Skeletal muscle tissue (tissue), 4 donors: ENCODE measurements around the gene LEMD2. TPM values are rescaled to one million over a fixed set of nuclear protein-coding genes. Genes with fewer than 3 reads are reported as not detected.

ENCODE experiments used
- H3K27ac ChIP-seq: one replicate; pipeline ENCODE4 v1.7.0; 2013; ENCODE audit warnings: mild to moderate bottlenecking, low read depth, low read length, inconsistent platforms
- H3K27me3 ChIP-seq, 3 donors: one replicate each; pipeline ENCODE4 v1.7.0; 2013; ENCODE audit warnings: low read length in 3 of 3; ENCODE audit not compliant: control insufficient read depth in 3 of 3, insufficient read depth in 3 of 3
- H3K36me3 ChIP-seq, 3 donors: one replicate each; pipeline ENCODE4 v1.7.0; 2013; ENCODE audit warnings: low read length in 3 of 3; ENCODE audit not compliant: control insufficient read depth in 3 of 3, insufficient read depth in 3 of 3
- H3K4me1 ChIP-seq, 3 donors: one replicate each; pipeline ENCODE4 v1.7.0; 2013; ENCODE audit warnings: low read length in 3 of 3, mild to moderate bottlenecking in 3 of 3; ENCODE audit not compliant: control insufficient read depth in 3 of 3, insufficient read depth in 3 of 3
- H3K4me3 ChIP-seq, 3 donors: one replicate each; pipeline ENCODE4 v1.7.0; 2013; ENCODE audit warnings: low read length in 3 of 3
- H3K9ac ChIP-seq, 3 donors: one replicate each; pipeline ENCODE4 v1.7.0; 2013; ENCODE audit warnings: low read length in 3 of 3, mild to moderate bottlenecking in 3 of 3, moderate library complexity in 2 of 3, low read depth in 1 of 3
- H3K9me3 ChIP-seq, 3 donors: one replicate each; pipeline ENCODE4 v1.7.0; 2013; ENCODE audit warnings: low read length in 3 of 3; ENCODE audit not compliant: control insufficient read depth in 3 of 3
- total RNA-seq: library from RNA; depleted of rRNA; stranded (reverse); fragments of >200 nt; gene quantifications from one replicate; pipeline ENCODE4 v1.2.3, GENCODE V29; 2014
- donor health status: Osteomylitis.

LEMD2 gene
- total RNA-seq, 1 donor from 2014 or later, result 21.9 TPM

DNA sequence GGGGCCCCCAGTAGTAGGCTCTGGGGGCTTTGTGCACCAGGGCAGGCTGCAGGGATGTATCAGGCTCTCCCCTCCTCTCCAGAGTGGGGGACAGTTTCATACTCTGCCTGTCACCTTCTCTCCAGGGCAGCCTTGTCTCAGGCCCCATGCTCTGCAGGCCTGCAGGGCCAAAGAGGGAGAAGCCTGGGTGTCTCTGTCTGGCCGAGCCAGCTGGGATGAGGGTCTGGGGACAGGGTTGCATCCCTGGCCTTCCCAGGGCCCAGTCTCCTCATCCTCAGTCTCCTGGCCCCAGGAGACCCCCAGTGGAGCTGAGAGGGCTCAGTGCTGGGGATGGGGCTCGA, 27.4 kb downstream of the LEMD2 start:
- Histone ChIP-seq H3K27ac (peak overlapping the region; percentile 82), H3K4me3 (peak overlapping the region in 2 of 3 donors; percentile 24 to 52), H3K9ac (peak overlapping the region; percentile 60 to 94 (median 60)), H3K27me3 (no peaks in the 10 kb centered on the region), H3K9me3 (no peaks in the 10 kb centered on the region), H3K36me3 (no peaks in the 10 kb centered on the region), H3K4me1 (peaks cover 27 to 31% (median 28%) of the 10 kb centered on the region in 3 donors)

GRCh38 chr6:33759887-33760629, 28.9 kb downstream of the LEMD2 start:
- Histone ChIP-seq H3K4me1 (peaks cover 30 to 37% (median 32%) of the 10 kb centered on the region in 3 donors), H3K4me3 (no peak overlapping the region)

DNA sequence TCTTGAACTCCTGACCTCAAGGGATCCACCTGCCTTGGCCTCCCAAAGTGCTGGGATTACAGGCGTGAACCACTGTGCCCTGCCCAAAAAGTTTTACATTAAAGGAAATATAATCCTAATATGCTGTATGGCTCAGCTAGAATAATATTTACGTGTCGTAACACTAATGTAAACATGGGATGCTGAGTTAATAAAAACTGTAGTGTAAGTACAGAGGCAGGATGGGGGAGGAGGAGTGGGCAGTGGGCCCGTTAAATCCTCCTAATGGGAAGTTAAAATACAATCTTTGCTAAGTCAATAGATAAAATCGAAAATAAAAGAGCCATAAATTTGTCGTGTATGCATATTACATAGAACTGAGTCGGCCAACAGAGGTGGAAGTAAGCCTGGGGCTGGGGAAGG, 30.1 kb downstream of the LEMD2 start:
- Histone ChIP-seq H3K4me3 (no peak overlapping the region), H3K4me1 (peaks cover 31 to 44% (median 37%) of the 10 kb centered on the region in 3 donors), H3K27me3 (no peaks in the 10 kb centered on the region), H3K9ac (no peak overlapping the region), H3K36me3 (no peaks in the 10 kb centered on the region), H3K9me3 (no peaks in the 10 kb centered on the region), H3K27ac (no peak overlapping the region)

More at GRCh38 chr6:33759887-33760629, 28.9 kb downstream of the LEMD2 start:
- H3K27ac ChIP-seq, result no peak overlapping the region
- no peak overlapping the region for H3K9ac ChIP-seq
- H3K9me3 ChIP-seq, result no peaks in the 10 kb centered on the region
- H3K36me3 ChIP-seq, result no peaks in the 10 kb centered on the region
- no peaks in the 10 kb centered on the region for H3K27me3 ChIP-seq

GRCh38 chr6:33757906-33758305, 31.0 kb downstream of the LEMD2 start:
- Histone ChIP-seq H3K27ac (no peak overlapping the region), H3K4me1 (peaks cover 29 to 41% (median 36%) of the 10 kb centered on the region in 3 donors), H3K9me3 (no peaks in the 10 kb centered on the region)

GRCh38 chr6:33757113-33757512, 31.8 kb downstream of the LEMD2 start:
- Histone ChIP-seq H3K27ac (no peak overlapping the region), H3K27me3 (no peaks in the 10 kb centered on the region), H3K9me3 (no peaks in the 10 kb centered on the region), H3K4me1 (peaks cover 27 to 39% (median 34%) of the 10 kb centered on the region in 3 donors), H3K4me3 (no peak overlapping the region), H3K36me3 (no peaks in the 10 kb centered on the region), H3K9ac (no peak overlapping the region)

More at GRCh38 chr6:33757906-33758305, 31.0 kb downstream of the LEMD2 start:
- Histone ChIP-seq H3K4me3 (no peak overlapping the region), H3K27me3 (no peaks in the 10 kb centered on the region), H3K36me3 (no peaks in the 10 kb centered on the region), H3K9ac (no peak overlapping the region)

DNA sequence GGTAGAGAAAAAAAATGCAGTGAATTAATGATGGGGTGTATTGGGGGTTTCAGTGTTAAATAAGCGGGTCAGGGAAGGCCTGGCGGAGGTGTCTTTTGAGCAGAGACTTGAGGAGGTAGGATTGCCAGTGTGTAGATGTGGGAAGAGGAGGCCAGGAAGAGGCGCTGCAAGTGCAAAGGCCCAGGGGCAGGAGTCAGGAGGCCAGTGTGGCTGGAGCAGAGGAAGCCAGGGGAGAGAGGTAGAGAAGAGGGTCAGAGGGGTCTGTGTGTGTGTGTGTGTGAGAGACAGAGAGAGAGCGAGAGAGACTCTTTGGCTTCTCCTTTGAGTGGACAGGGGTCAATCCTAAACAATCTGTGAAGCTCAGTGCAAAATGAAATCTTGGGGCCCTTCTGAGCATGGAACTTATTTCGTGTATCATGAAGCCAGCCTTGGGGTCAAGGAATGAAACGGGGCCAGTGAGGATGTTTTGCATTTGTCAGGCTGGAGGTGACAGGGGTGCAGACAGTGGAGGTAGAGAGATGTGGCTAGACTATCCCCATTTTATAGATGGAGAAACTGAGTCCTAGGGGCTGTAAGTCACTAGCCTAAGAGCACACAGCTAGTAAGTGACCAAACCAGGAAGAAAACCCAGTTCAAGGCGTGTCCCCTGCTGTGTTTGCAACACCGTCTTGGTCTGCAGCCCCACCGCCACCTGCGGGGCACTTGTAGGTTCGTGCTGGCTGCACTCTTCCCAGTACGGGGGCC, 32.5 kb downstream of the LEMD2 start:
- no peak overlapping the region for H3K4me3 ChIP-seq
- no peak overlapping the region for H3K27ac ChIP-seq
- no peak overlapping the region for H3K9ac ChIP-seq

GRCh38 chr6:33755070-33755869, 33.7 kb downstream of the LEMD2 start:
- Histone ChIP-seq H3K9me3 (no peaks in the 10 kb centered on the region), H3K4me1 (peaks cover 31 to 42% (median 37%) of the 10 kb centered on the region in 3 donors), H3K4me3 (no peak overlapping the region), H3K27ac (no peak overlapping the region), H3K36me3 (no peaks in the 10 kb centered on the region), H3K27me3 (no peaks in the 10 kb centered on the region), H3K9ac (peak overlapping the region in 1 of 3 donors; percentile 33)

More for the DNA sequence above, 32.5 kb downstream of the LEMD2 start:
- Histone ChIP-seq H3K36me3 (no peaks in the 10 kb centered on the region), H3K27me3 (no peaks in the 10 kb centered on the region), H3K4me1 (peaks cover 27 to 39% (median 34%) of the 10 kb centered on the region in 3 donors), H3K9me3 (no peaks in the 10 kb centered on the region)

- Histone ChIP-seq H3K36me3 (no peaks in the 10 kb centered on the region), H3K27ac (no peak overlapping the region), H3K4me3 (no peak overlapping the region), H3K9me3 (no peaks in the 10 kb centered on the region), H3K9ac (no peak overlapping the region), H3K4me1 (peaks cover 38 to 48% (median 44%) of the 10 kb centered on the region in 3 donors), H3K27me3 (no peaks in the 10 kb centered on the region)
These were observed 34.7 kb downstream of the LEMD2 start for GRCh38 chr6:33754222-33754621.

GRCh38 chr6:33752646-33753015, 36.3 kb downstream of the LEMD2 start:
- H3K27me3 ChIP-seq, result no peaks in the 10 kb centered on the region
- peaks cover 54 to 60% (median 59%) of the 10 kb centered on the region in 3 donors for H3K4me1 ChIP-seq
- H3K36me3 ChIP-seq, result no peaks in the 10 kb centered on the region
- no peak overlapping the region for H3K27ac ChIP-seq
- no peak overlapping the region for H3K9ac ChIP-seq
- no peak overlapping the region for H3K4me3 ChIP-seq
- H3K9me3 ChIP-seq, result no peaks in the 10 kb centered on the region
